ENCODE results near the gene PNMT. TPM values are rescaled to one million over a fixed set of nuclear protein-coding genes. Genes with fewer than 3 reads are reported as not detected.

The PNMT gene
- total and polyA plus RNA-seq, 2 donors (not counting 1 experiment from before 2014, with no cell fraction given): not detected

DNA sequence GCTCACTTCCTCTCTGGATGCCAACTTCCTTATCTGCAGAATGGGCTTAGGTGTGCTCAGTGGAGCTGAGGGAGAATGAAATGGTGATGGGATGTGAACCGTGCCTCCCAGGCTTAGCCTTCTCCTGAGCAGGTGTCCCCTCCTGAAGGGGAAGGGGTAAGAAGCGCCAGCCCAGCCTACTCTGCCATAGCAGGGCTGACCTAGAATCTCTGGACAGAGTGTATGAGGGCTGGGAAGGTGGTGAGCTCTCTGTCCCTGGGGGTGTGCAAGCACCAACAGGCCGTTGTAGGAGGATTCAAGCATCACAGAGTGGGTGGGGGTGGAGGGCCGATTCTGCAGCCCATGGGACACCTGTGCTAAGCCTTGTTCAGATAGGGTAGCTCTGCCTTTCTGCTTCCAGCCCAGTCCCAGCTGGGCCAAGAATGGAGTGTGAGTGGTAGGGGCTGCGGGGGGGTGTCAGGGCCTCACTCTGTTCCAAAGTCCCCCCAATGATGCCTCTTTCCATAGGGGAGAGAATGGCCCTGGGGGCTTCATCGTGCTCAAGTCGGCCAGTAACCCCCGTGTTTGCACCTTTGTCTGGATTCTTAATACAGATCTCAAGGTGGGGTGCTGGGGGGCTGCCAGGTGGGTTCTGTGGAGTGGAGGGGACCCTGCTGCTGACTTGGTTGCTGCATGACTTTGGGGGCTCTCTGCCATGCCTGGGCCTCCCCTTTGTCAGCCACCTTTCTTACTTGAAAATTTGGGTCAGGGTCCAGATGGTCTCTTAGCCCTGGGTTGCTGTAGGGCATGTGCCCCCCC is 6.3 kb upstream of the PNMT start:
- DNase-seq (ENCODE audit: low read depth in 2 of 2): no peak
- Histone ChIP-seq H3K4me1 (ENCODE audit: control insufficient read depth, extremely low read depth, insufficient read depth, low read length) (no peaks in the 10 kb centered on the region), H4K20me1 (ENCODE audit: control insufficient read depth, extremely low read depth, insufficient read depth, low read length) (no peaks in the 10 kb centered on the region), H3K36me3 (ENCODE audit: control insufficient read depth, insufficient read depth, low read length) (peaks cover 10% of the 10 kb centered on the region), H3K9me3 (ENCODE audit: control insufficient read depth, insufficient read depth, low read depth, low read length) (no peaks in the 10 kb centered on the region), H3K4me2 (ENCODE audit: extremely low read depth, insufficient read depth, low read length) (no peak overlapping the region), H2AFZ (ENCODE audit: low read length) (no peak overlapping the region), H3K4me3 (replicated peaks in 1 of 4; ENCODE audit: control extremely low read depth in 1 of 4, insufficient read depth in 1 of 4, low read depth in 3 of 4, low read length in 4 of 4) (no peak overlapping the region), H3K27ac (ENCODE audit: insufficient read depth, low read length) (no peak overlapping the region), H3K9ac (ENCODE audit: insufficient read depth, low read length) (no peak overlapping the region), H3K79me2 (ENCODE audit: control insufficient read depth, insufficient read depth, low read length) (no peaks in the 10 kb centered on the region), H3K27me3 (ENCODE audit: control insufficient read depth, insufficient read depth, low read length) (peaks cover 9% of the 10 kb centered on the region)
- TF ChIP-seq, protein P1, sequence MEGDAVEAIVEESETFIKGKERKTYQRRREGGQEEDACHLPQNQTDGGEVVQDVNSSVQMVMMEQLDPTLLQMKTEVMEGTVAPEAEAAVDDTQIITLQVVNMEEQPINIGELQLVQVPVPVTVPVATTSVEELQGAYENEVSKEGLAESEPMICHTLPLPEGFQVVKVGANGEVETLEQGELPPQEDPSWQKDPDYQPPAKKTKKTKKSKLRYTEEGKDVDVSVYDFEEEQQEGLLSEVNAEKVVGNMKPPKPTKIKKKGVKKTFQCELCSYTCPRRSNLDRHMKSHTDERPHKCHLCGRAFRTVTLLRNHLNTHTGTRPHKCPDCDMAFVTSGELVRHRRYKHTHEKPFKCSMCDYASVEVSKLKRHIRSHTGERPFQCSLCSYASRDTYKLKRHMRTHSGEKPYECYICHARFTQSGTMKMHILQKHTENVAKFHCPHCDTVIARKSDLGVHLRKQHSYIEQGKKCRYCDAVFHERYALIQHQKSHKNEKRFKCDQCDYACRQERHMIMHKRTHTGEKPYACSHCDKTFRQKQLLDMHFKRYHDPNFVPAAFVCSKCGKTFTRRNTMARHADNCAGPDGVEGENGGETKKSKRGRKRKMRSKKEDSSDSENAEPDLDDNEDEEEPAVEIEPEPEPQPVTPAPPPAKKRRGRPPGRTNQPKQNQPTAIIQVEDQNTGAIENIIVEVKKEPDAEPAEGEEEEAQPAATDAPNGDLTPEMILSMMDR (conservative IDR thresholded peaks at IDR 0.05 in 1 of 2, IDR thresholded peaks at IDR 0.05 in 1 of 2; ENCODE audit: low read depth in 1 of 2, low read length in 2 of 2): no peak
- no peak for TF ChIP-seq EZH2 (IDR thresholded peaks at IDR 0.05; ENCODE audit: low read length, missing control alignments)

- H3K4me3 ChIP-seq (replicated peaks in 1 of 4; ENCODE audit: control extremely low read depth in 1 of 4, insufficient read depth in 1 of 4, low read depth in 3 of 4, low read length in 4 of 4): no peak overlapping the region
- H2AFZ ChIP-seq (ENCODE audit: low read length): no peak overlapping the region
- H3K27ac ChIP-seq (ENCODE audit: insufficient read depth, low read length): no peak overlapping the region
- H4K20me1 ChIP-seq (ENCODE audit: control insufficient read depth, extremely low read depth, insufficient read depth, low read length): no peaks in the 10 kb centered on the region
- no peak overlapping the region for H3K4me2 ChIP-seq (ENCODE audit: extremely low read depth, insufficient read depth, low read length)
- no peaks in the 10 kb centered on the region for H3K79me2 ChIP-seq (ENCODE audit: control insufficient read depth, insufficient read depth, low read length)
- no peak for DNase-seq (ENCODE audit: low read depth in 2 of 2)
- TF ChIP-seq, protein P1 (conservative IDR thresholded peaks at IDR 0.05 in 1 of 2, IDR thresholded peaks at IDR 0.05 in 1 of 2; ENCODE audit: low read depth in 1 of 2, low read length in 2 of 2): no peak
- no peaks in the 10 kb centered on the region for H3K9me3 ChIP-seq (ENCODE audit: control insufficient read depth, insufficient read depth, low read depth, low read length)
- H3K27me3 ChIP-seq (ENCODE audit: control insufficient read depth, insufficient read depth, low read length): peaks cover 15% of the 10 kb centered on the region
- H3K9ac ChIP-seq (ENCODE audit: insufficient read depth, low read length): no peak overlapping the region
- no peaks in the 10 kb centered on the region for H3K4me1 ChIP-seq (ENCODE audit: control insufficient read depth, extremely low read depth, insufficient read depth, low read length)
- peaks cover 10% of the 10 kb centered on the region for H3K36me3 ChIP-seq (ENCODE audit: control insufficient read depth, insufficient read depth, low read length)
These were observed 5.5 kb upstream of the PNMT start for GRCh38 chr17:39662551-39663339.

DNA sequence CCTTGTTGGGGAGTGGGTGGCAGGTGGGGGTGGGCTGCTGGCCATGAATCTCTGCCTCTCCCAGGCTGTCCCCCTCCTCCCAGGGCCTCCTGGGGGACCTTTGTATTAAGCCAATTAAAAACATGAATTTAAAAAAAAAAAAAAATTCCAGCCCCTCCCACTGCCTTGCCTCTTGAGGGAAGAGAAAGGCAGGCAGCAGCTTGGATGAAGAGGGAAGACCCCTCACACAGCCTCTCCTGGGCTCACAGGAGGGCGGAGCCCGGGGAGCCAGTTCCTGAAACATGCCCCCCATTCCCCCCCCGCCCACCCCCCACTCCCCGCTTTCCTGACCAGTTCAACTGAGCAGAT is 4.9 kb upstream of the PNMT start:
- H3K4me3 ChIP-seq (replicated peaks in 1 of 4; ENCODE audit: control extremely low read depth in 1 of 4, insufficient read depth in 1 of 4, low read depth in 3 of 4, low read length in 4 of 4): no peak overlapping the region
- TF ChIP-seq, protein P1 (conservative IDR thresholded peaks at IDR 0.05 in 1 of 2, IDR thresholded peaks at IDR 0.05 in 1 of 2; ENCODE audit: low read depth in 1 of 2, low read length in 2 of 2): no peak
- TF ChIP-seq EZH2 (IDR thresholded peaks at IDR 0.05; ENCODE audit: low read length, missing control alignments): no peak
- no peak overlapping the region for H2AFZ ChIP-seq (ENCODE audit: low read length)
- no peak overlapping the region for H3K9ac ChIP-seq (ENCODE audit: insufficient read depth, low read length)
- peaks cover 2% of the 10 kb centered on the region for H3K4me1 ChIP-seq (ENCODE audit: control insufficient read depth, extremely low read depth, insufficient read depth, low read length)
- no peaks in the 10 kb centered on the region for H4K20me1 ChIP-seq (ENCODE audit: control insufficient read depth, extremely low read depth, insufficient read depth, low read length)
- no peak for DNase-seq (ENCODE audit: low read depth in 2 of 2)
- no peaks in the 10 kb centered on the region for H3K79me2 ChIP-seq (ENCODE audit: control insufficient read depth, insufficient read depth, low read length)
- H3K4me2 ChIP-seq (ENCODE audit: extremely low read depth, insufficient read depth, low read length): no peak overlapping the region
- peaks cover 10% of the 10 kb centered on the region for H3K36me3 ChIP-seq (ENCODE audit: control insufficient read depth, insufficient read depth, low read length)
- H3K27me3 ChIP-seq (ENCODE audit: control insufficient read depth, insufficient read depth, low read length): peaks cover 15% of the 10 kb centered on the region
- H3K9me3 ChIP-seq (ENCODE audit: control insufficient read depth, insufficient read depth, low read depth, low read length): no peaks in the 10 kb centered on the region
- H3K27ac ChIP-seq (ENCODE audit: insufficient read depth, low read length): no peak overlapping the region
